22Rv1 (cell line): ENCODE results near the gene SACM1L.

Source experiments
- CTCF ChIP-seq: fragments of 450-650 bp; IDR thresholded peaks from 2 replicates; pipeline ENCODE4 v1.5.1; 2017; ENCODE audit warnings: mild to moderate bottlenecking
- ZFX ChIP-seq: fragments of 450-650 bp; IDR thresholded peaks from 2 replicates; pipeline ENCODE4 v1.6.1; 2017; ENCODE audit warnings: antibody characterized with exemption, borderline replicate concordance

- TF ChIP-seq CTCF (no peak), ZFX (no peak)
Measured at GRCh38 chr3:45751537-45752242, 62.5 kb downstream of the SACM1L start.
